Stimulated activated naive CD4-positive, alpha-beta T cell treated with Interleukin-2 at 50 U/mL for 16 hours (primary cell): Measurements from ENCODE around the gene PDCL3.
A peak's percentile ranks its signal among the peaks of the same experiment; 100 is the strongest.

ENCODE experiments used
- DNase-seq: peaks from one replicate; lab custom pipeline; 2025; lab: John Stamatoyannopoulos, UW

Gene PDCL3

GRCh38 chr2:100562613-100563406 is at the start of gene PDCL3:
PDCL3 (plus strand) TSS chr2:100562993; CDS start chr2:100563068, 75 bp downstream.
- peak; percentile 93 for DNase-seq

GRCh38 chr2:100513650-100514049 is 49.1 kb upstream of the PDCL3 start:
- no peak for DNase-seq

GRCh38 chr2:100517556-100517955 is 45.2 kb upstream of the PDCL3 start:
- DNase-seq = no peak

- no peak for DNase-seq
Observed at GRCh38 chr2:100518801-100519200, 44.0 kb upstream of the PDCL3 start.

GRCh38 chr2:100520224-100520623 is 42.6 kb upstream of the PDCL3 start:
- no peak for DNase-seq

GRCh38 chr2:100522430-100522829 is 40.4 kb upstream of the PDCL3 start:
- no peak for DNase-seq

GRCh38 chr2:100524331-100524730 is 38.5 kb upstream of the PDCL3 start:
- no peak for DNase-seq

- no peak for DNase-seq
Observed at GRCh38 chr2:100526868-100527267, 35.9 kb upstream of the PDCL3 start.

- DNase-seq = no peak
Observed at GRCh38 chr2:100527440-100528015, 35.3 kb upstream of the PDCL3 start.

- DNase-seq = no peak
Observed at GRCh38 chr2:100529176-100529575, 33.6 kb upstream of the PDCL3 start.

GRCh38 chr2:100529900-100530299 is 32.9 kb upstream of the PDCL3 start:
- no peak for DNase-seq

- no peak for DNase-seq
Observed at GRCh38 chr2:100535855-100536254, 26.9 kb upstream of the PDCL3 start.

GRCh38 chr2:100537918-100538317 is 24.9 kb upstream of the PDCL3 start:
- no peak for DNase-seq

GRCh38 chr2:100539221-100539620 is 23.6 kb upstream of the PDCL3 start:
- no peak for DNase-seq

GRCh38 chr2:100541404-100541803 is 21.4 kb upstream of the PDCL3 start:
- no peak for DNase-seq

- no peak for DNase-seq
Observed at GRCh38 chr2:100542418-100542817, 20.4 kb upstream of the PDCL3 start.

GRCh38 chr2:100544911-100545596 is 17.7 kb upstream of the PDCL3 start:
- no peak for DNase-seq

GRCh38 chr2:100546469-100546868 is 16.3 kb upstream of the PDCL3 start:
- DNase-seq = no peak

GRCh38 chr2:100548771-100549170 is 14.0 kb upstream of the PDCL3 start:
- no peak for DNase-seq

- no peak for DNase-seq
Observed at GRCh38 chr2:100551303-100551702, 11.5 kb upstream of the PDCL3 start.

GRCh38 chr2:100554798-100555407 is 7.9 kb upstream of the PDCL3 start:
- DNase-seq = peak; percentile 17

- no peak for DNase-seq
Observed at GRCh38 chr2:100556746-100557145, 6.0 kb upstream of the PDCL3 start.
